HG03108 (cell line): ENCODE data around the gene COL4A3.
"Not testable (repeated sequence)": the region's sequence is repeated elsewhere in the genome, so short reads cannot be mapped to it uniquely, and the experiment has no call there.

ENCODE experiments used
- ATAC-seq: cut with Tn5 transposase; IDR thresholded peaks from one replicate; pipeline ENCODE4 v1.9.1; 2021; ENCODE audit warnings: moderate library complexity; ENCODE audit not compliant: unreplicated experiment

The COL4A3 gene

DNA sequence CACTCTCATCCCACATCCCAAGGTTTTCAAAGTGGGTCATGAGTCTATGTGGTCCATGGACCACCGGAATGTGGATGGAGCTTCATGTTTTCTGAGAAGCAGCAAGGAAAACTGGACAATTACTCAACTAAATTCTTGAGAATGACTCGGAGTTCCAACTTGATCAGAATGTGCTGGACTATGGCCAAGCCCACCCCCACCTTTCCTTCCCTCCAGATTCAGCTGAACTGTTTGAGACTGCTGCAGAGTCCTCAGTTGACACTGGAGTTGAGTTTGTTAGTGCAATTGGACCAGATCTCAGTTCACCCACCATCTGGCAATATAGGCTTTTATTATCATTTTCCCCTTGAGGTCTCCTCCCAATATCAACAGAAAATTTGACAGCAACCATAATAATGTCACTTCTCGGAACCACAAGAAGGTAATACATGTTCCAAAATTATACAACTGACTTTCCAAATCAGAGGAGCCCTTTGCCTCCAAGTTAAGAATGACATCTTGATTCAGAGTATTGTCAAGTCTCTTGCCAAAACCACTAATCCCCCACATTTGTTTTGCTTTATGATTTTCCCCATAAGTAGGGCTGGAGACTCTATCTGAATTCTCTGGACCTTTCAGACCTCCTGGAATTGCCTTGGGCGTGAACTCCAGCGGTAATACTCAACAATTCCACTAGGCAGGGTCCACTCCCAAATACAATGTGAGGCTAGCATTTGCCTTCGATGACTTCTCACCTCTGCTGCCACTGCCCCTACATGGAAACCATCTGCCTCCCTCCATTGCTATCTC, 9.2 kb upstream of the COL4A3 start:
- no peak for ATAC-seq

GRCh38 chr2:227160164-227160563, 4.3 kb upstream of the COL4A3 start:
- no peak for ATAC-seq

GRCh38 chr2:227161947-227162346, 2.5 kb upstream of the COL4A3 start:
- ATAC-seq = no peak

- peak; percentile 62 for ATAC-seq
These were observed 883 bp upstream of the COL4A3 start for GRCh38 chr2:227163485-227163997.

GRCh38 chr2:227164763-227165291, 403 bp downstream of the COL4A3 start:
- peak; percentile 68 for ATAC-seq

GRCh38 chr2:227171779-227172178, 7.4 kb downstream of the COL4A3 start:
- ATAC-seq = not testable (repeated sequence)

GRCh38 chr2:227177592-227178336, 13.3 kb downstream of the COL4A3 start:
- ATAC-seq = no peak

GRCh38 chr2:227179988-227180685, 15.7 kb downstream of the COL4A3 start:
- ATAC-seq = no peak

- no peak for ATAC-seq
These were observed 16.3 kb downstream of the COL4A3 start for GRCh38 chr2:227180770-227181169.

GRCh38 chr2:227182765-227183164, 18.3 kb downstream of the COL4A3 start:
- no peak for ATAC-seq

DNA sequence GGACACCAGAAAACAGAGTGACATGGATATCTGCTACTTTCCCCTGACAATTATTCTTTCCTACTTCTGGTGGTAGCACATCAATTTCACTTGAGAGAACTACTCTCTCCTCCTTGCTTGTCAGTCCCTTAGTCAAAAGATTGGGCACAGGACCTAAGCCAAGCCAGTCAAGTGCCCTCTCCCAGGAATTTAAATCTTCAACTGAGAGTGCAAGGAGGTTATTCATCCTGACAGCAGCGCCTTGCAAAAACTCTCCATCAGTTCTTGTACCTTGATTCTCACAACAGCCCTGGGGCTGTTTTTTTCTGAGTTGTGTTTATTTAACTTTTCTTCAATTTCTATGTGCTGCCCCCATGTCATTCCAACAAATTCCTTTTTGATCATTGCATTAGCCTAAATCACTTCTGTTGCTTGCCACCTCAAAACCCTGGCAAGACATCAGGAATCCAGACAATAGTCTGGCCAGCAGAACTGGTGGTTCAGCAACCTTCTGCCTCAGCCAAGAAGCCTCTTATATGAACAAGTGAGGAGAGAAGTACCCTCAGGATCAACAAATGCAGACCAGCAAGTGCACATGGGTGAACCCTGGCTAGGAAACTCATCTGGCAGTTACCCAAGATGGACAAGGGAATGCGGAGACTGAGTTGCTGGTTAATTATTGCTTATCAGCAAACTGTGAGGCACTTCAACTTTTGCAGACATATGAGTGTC, 19.4 kb downstream of the COL4A3 start:
- ATAC-seq = no peak

GRCh38 chr2:227185615-227186232, 21.3 kb downstream of the COL4A3 start:
- ATAC-seq = no peak

DNA sequence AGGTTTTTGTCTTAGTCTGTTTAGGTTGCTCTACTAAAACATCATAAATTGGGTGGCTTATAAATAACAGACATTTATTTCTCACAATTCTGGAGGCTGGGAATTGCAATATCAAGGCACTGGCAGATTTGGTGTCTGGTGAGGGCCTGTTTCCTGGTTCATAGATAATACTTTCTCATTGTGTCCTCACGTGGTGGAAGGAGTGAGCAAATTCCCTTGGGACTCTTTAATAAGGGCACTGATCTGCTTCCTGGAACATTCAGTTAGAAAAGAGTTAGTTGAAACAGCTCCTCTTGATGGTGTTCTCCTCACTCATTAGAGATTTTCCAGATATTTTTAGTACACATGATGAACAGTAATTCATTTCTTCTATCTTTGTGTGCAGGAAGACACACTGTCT, 22.3 kb downstream of the COL4A3 start:
- ATAC-seq = no peak

GRCh38 chr2:227188292-227188691, 23.9 kb downstream of the COL4A3 start:
- peak; percentile 51 for ATAC-seq

- ATAC-seq = no peak
These were observed 26.9 kb downstream of the COL4A3 start for GRCh38 chr2:227191367-227191766.

DNA sequence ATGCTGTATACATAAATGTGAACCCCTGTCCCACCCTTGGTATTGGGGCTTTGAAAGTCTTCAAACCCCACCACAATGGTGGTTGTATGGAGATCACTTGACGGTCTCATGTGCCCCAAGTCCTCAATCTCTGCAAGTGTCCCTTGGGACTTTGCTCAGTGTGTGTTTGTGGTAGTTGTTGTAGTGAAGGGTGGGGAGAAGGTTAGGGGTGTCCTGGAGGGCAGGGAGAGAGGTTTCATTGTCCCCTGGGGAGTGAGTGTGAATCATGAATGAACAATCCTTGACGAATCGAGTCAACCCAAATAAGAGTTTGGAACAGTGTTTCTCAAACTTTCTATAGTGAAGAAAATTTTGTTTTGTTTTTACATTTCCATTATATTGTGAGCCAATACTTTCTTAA, 28.1 kb downstream of the COL4A3 start:
- ATAC-seq = no peak

- no peak for ATAC-seq
These were observed 29.8 kb downstream of the COL4A3 start for GRCh38 chr2:227194219-227194618.

DNA sequence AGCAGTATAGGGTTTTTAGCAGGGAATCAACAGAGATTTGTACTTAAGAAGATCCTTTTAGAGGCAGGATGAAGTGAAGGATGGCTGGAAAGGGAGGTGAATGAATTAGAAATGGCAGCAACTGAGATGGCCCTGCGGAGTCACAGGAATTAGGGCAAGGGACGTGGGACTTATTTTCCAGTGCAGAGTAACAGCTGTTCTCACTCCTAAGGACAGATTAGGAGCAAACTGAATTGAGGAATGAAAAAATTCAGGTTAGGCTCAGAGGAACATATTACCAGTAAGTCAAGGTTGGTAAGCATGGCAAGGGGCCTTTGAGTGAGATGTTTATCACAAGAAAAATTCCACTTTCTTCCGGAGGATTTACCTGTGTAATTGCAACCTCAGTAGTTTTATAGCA, 34.4 kb downstream of the COL4A3 start:
- ATAC-seq = no peak

GRCh38 chr2:227201771-227202170, 37.3 kb downstream of the COL4A3 start:
- ATAC-seq = no peak

- no peak for ATAC-seq
These were observed 40.0 kb downstream of the COL4A3 start for GRCh38 chr2:227204452-227204851.
